Gastrocnemius medialis (tissue), 4 donors: ENCODE data around the gene SCLT1. TPM values are rescaled to one million over a fixed set of nuclear protein-coding genes. Genes with fewer than 3 reads are reported as not detected.
A peak's percentile ranks its signal among the peaks of the same experiment; 100 is the strongest.

Source experiments
- ATAC-seq, 2 donors: fragments of 150-250 bp; one replicate each; pipeline ENCODE4 v1.9.1; 2016
- DNase-seq, 2 donors: peaks; one replicate each; pipeline ENCODE4 v3.0.0-alpha.2; 2019
- H3K27ac ChIP-seq, 4 donors: fragments of 200-600 bp; sonication (generic); 1 replicate in 1 of 4; 2 replicates in 3 of 4; pipeline ENCODE4 v1.5.1; 2016 to 2018; ENCODE audit warnings: mild to moderate bottlenecking in 2 of 4, moderate library complexity in 1 of 4
- H3K27me3 ChIP-seq, 3 donors: fragments of 200-600 bp; sonication (generic) in 2 of 3; 1 replicate in 1 of 3; 2 replicates in 2 of 3; pipeline versions ENCODE4 v1.5.1 to v1.6.0; 2016 to 2019; ENCODE audit warnings: mild to moderate bottlenecking in 1 of 3, moderate library complexity in 1 of 3
- H3K36me3 ChIP-seq, 2 donors: fragments of 200-600 bp; sonication (generic) in 1 of 2; one replicate each; pipeline ENCODE4 v1.5.1; 2017 to 2018
- H3K4me1 ChIP-seq, 2 donors: fragments of 200-600 bp; sonication (generic) in 1 of 2; one replicate each; pipeline ENCODE4 v1.5.1; 2016 to 2017; ENCODE audit warnings: mild to moderate bottlenecking in 2 of 2
- H3K4me3 ChIP-seq, 4 donors: fragments of 200-600 bp; sonication (generic) in 3 of 4; 1 replicate in 1 of 4; 2 replicates in 3 of 4; pipeline ENCODE4 v1.5.1; 2016 to 2019; ENCODE audit warnings: mild to moderate bottlenecking in 2 of 4
- H3K9me3 ChIP-seq, 3 donors: fragments of 200-600 bp; sonication (generic) in 2 of 3; 1 replicate in 1 of 3; 2 replicates in 2 of 3; pipeline ENCODE4 v1.5.1; 2016 to 2019
- CTCF ChIP-seq, 5 experiments: fragments of 450-650 bp in 3 of 5; fragments of 200-600 bp in 2 of 5; sonication (generic) in 2 of 5; IDR thresholded peaks in 4 of 5; conservative IDR thresholded peaks in 1 of 5; 1 replicate in 4 of 5; 2 replicates in 1 of 5; pipeline ENCODE4 v1.5.1; 2016 to 2019; ENCODE audit warnings: antibody characterized with exemption in 5 of 5, mild to moderate bottlenecking in 3 of 5, moderate library complexity in 3 of 5
- POLR2A ChIP-seq, 2 donors: fragments of 450-650 bp; IDR thresholded peaks; one replicate each; pipeline ENCODE4 v1.6.1; 2017; ENCODE audit warnings: antibody characterized with exemption in 2 of 2, mild to moderate bottlenecking in 2 of 2, moderate library complexity in 2 of 2
- in situ Hi-C, 4 donors: fragments of 200-750 bp; cut with MboI; loops; one replicate each; pipeline versions ENCODE4 v1.15.0 to v1.8.0; 2017; ENCODE audit warnings: low sequenced_read_pairs in 4 of 4
- intact Hi-C: fragments of 100-400 bp; cut with DNase I; formaldehyde crosslinking; loops from one replicate; pipeline ENCODE4 v1.15.1; 2023; ENCODE audit warnings: low total_unique reads
- total RNA-seq, 4 donors: library from RNA; depleted of rRNA; stranded (reverse); fragments of >200 nt; gene quantifications; one replicate each; pipeline versions ENCODE4 v1.1.0 to v1.2.3, GENCODE V29; 2016

SCLT1 gene
- total RNA-seq, 4 donors from 2014 or later, result 1.0 to 4.1 (median 1.8) TPM

- no peak overlapping the region for H3K4me3 ChIP-seq
- TF ChIP-seq CTCF (IDR thresholded peaks at IDR 0.05 in 4 of 5, conservative IDR thresholded peaks at IDR 0.05 in 1 of 5) (no peak), POLR2A (IDR thresholded peaks at IDR 0.05) (no peak)
- ATAC-seq (no peak), DNase-seq (no peak)
- H3K27ac ChIP-seq, result no peak overlapping the region
- intact Hi-C loops, result loop anchor here (10.0 kb wide), 3 partner anchors 229 to 481 kb away; partner anchors contain the start of genes C4orf33 and SCLT1
- no peaks in the 10 kb centered on the region for H3K27me3 ChIP-seq
- peaks cover 0 to 64% of the 10 kb centered on the region in 2 donors for H3K36me3 ChIP-seq
- no peaks in the 10 kb centered on the region for H3K9me3 ChIP-seq
- in situ Hi-C loops, result loop anchor here (10.0 to 25.0 kb wide), 7 partner anchors 81 to 981 kb away; partner anchors contain the start of gene PLK4 (in 1 of the 4)
- no peaks in the 10 kb centered on the region for H3K4me1 ChIP-seq
These were observed 227.1 kb downstream of the SCLT1 start for GRCh38 chr4:128866269-128866668.

- Histone ChIP-seq H3K36me3 (peaks cover 0 to 64% of the 10 kb centered on the region in 2 donors), H3K9me3 (no peaks in the 10 kb centered on the region), H3K4me1 (no peaks in the 10 kb centered on the region), H3K27me3 (no peaks in the 10 kb centered on the region), H3K27ac (no peak overlapping the region), H3K4me3 (no peak overlapping the region)
- no peak for TF ChIP-seq POLR2A (IDR thresholded peaks at IDR 0.05)
- no peak for TF ChIP-seq CTCF (IDR thresholded peaks at IDR 0.05 in 4 of 5, conservative IDR thresholded peaks at IDR 0.05 in 1 of 5)
- ATAC-seq (no peak), DNase-seq (no peak)
- intact Hi-C loops, result loop anchor here (10.0 kb wide), 3 partner anchors 230 to 480 kb away; partner anchors contain the start of genes C4orf33 and SCLT1
- in situ Hi-C loops, result loop anchor here (10.0 to 25.0 kb wide), 7 partner anchors 80 to 980 kb away; partner anchors contain the start of gene PLK4 (in 1 of the 4)
These were observed 228.2 kb downstream of the SCLT1 start for GRCh38 chr4:128865132-128865531.

GRCh38 chr4:128863312-128864075 lies 229.8 kb downstream of the SCLT1 start:
- H3K4me3 ChIP-seq, result no peak overlapping the region
- intact Hi-C loops (loop anchor here (1.0 to 10.0 kb wide), 7 partner anchors 55 to 672 kb away; partner anchors contain the start of genes C4orf33, JADE1 and SCLT1), in situ Hi-C loops (loop anchor here (5.0 to 25.0 kb wide), 10 partner anchors 79 to 979 kb away; partner anchors contain the start of gene PLK4 (in 1 of the 4))
- no peaks in the 10 kb centered on the region for H3K4me1 ChIP-seq
- no peaks in the 10 kb centered on the region for H3K9me3 ChIP-seq
- TF ChIP-seq CTCF (IDR thresholded peaks at IDR 0.05 in 4 of 5, conservative IDR thresholded peaks at IDR 0.05 in 1 of 5) (peak; percentile 68 to 91 (median 88)), POLR2A (IDR thresholded peaks at IDR 0.05) (no peak)
- DNase-seq (peak; percentile 53 to 61), ATAC-seq (peak; percentile 70 to 84)
- H3K27me3 ChIP-seq, result no peaks in the 10 kb centered on the region
- no peak overlapping the region for H3K27ac ChIP-seq
- H3K36me3 ChIP-seq, result peaks cover 0 to 55% of the 10 kb centered on the region in 2 donors

GRCh38 chr4:128862608-128863311 lies 230.6 kb downstream of the SCLT1 start:
- in situ Hi-C loops (loop anchor here (5.0 to 25.0 kb wide), 10 partner anchors 78 to 978 kb away; partner anchors contain the start of gene PLK4 (in 1 of the 4)), intact Hi-C loops (loop anchor here (1.0 to 10.0 kb wide), 7 partner anchors 54 to 671 kb away; partner anchors contain the start of genes C4orf33, JADE1 and SCLT1)
- DNase-seq (no peak), ATAC-seq (no peak)
- no peaks in the 10 kb centered on the region for H3K4me1 ChIP-seq
- no peak overlapping the region for H3K4me3 ChIP-seq
- no peak for TF ChIP-seq POLR2A (IDR thresholded peaks at IDR 0.05)
- peaks cover 0 to 51% of the 10 kb centered on the region in 2 donors for H3K36me3 ChIP-seq
- no peak overlapping the region for H3K27ac ChIP-seq
- no peaks in the 10 kb centered on the region for H3K9me3 ChIP-seq
- H3K27me3 ChIP-seq, result no peaks in the 10 kb centered on the region
